ENCODE data around the gene GRIK3.

GRCh38 chr1:36763771-36764170, 270.5 kb downstream of the GRIK3 start:
- TF ChIP-seq CTCF (IDR thresholded peaks at IDR 0.05; ENCODE audit: poor library complexity) (no peak), EZH2 (IDR thresholded peaks at IDR 0.05; ENCODE audit: borderline replicate concordance) (no peak)
